Stimulated activated CD8-positive, alpha-beta memory T cell treated with anti-CD3 and anti-CD28 coated beads, Interleukin-2, amount 100 ng/mL, for 1 hour (primary cell): ENCODE measurements around the gene LCN10.
"Not testable (repeated sequence)": the region's sequence is repeated elsewhere in the genome, so short reads cannot be mapped to it uniquely, and the experiment has no call there.

Experiments
- DNase-seq, 2 donors: peaks; one replicate each; pipeline ENCODE4 v3.0.0-alpha.2; 2020; ENCODE audit warnings: low read depth in 2 of 2

Gene LCN10

DNA sequence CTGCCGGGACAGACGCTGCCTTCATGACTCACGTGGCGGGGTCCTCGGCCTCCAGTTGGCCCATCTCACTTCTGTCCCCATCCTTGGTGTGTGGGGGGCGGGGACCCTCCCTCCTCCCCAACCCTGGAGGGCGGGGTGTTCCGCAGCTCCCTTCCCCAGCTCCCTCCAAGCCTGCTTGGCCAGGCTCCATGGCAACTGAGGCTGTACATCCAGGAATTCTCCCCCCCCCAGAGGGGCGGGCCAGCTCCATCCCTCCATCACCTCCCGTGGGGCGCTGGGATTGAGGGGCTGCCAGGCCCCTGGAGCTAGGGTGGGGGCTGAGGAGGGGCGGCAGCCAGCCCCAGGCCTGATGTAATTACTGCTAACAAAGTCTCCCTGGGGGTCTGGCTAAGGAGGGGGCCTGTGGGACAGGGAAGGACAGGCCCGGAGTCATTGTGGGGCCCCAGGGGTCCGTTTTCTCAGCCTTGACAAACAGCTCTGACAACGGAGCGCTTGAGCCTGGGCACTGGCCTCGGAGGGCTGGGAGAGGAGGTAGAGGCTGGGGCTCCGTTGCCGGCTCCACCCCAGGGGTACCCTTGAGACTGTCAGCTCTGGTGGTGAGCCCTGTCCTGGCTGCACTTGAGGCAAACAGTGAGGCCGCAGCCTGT is 22.4 kb downstream of the LCN10 start:
- no peak for DNase-seq

DNA sequence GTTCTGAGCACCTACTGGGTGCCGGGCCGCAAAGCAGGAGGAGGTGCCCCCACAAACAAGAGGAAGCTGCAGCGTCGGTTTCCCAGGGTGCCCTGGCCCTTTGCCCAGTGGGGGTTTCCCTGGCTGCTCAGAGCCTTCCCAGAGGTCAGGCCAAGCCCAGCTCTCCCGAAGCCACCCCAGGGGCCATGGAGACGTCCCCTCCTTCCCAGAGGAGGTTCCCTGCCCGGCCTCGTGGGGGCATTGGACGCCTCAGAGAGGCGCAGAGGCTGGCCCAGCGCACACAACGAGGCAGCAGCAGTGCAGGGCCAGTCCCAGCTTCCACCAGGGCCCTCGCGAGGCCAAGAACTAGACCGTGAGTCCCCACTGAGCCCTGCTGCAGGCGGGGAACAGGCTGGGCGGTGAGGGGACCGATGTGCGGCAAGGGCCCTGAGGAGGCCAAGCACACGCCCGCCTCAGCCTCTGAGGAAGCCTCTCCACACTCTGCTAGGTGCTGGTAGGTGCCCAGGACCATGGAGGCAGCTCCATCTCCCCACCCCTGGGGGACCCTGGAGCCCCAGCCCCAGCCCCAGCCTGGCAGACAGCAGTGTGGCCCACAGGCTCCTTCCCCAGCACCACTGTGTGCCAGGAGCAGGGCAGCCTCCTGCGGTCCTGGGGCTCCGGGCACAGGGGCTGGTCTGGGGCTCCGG is 23.4 kb downstream of the LCN10 start:
- no peak for DNase-seq

DNA sequence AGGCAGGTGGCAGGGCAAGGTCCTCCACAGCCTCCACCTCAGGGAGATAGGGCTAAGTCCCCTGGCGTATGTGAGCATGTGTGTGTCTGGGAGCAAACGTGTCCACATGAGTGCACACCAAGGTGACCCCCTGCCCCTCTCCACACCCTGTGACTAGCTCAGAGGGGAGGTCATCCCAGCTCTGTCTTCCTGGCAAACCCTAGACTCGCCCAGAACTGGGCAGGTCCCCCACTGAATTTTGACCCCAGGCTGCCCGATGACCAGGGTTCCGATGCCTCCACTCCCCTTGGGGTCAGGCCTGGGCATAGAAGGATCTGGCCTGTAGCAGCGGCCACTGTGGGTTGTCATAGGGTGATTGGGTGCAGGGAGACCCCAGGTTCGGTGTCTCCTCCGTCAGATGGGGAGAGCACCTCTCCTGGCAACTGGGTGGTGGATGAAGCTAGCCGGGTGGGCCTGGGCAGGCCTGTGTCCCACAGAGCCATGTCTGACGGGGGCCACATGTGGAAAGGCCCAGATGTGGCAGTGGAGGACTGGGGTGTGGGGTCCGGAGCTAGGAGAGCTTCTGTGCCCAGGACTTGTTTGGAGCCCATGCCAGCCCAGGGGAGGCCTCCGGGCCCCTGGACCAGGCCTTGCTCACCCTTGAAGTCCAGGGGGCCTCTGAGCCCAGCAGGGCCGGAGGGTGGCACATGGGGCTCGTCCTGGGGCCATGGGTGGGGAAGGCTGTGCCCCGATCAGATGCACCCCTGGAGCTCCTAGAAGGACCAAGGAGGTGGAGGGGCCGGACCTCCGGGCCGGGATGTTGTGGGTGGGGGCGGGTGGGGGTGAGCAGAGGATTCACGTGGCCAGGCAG is 24.2 kb downstream of the LCN10 start:
- DNase-seq: no peak

DNA sequence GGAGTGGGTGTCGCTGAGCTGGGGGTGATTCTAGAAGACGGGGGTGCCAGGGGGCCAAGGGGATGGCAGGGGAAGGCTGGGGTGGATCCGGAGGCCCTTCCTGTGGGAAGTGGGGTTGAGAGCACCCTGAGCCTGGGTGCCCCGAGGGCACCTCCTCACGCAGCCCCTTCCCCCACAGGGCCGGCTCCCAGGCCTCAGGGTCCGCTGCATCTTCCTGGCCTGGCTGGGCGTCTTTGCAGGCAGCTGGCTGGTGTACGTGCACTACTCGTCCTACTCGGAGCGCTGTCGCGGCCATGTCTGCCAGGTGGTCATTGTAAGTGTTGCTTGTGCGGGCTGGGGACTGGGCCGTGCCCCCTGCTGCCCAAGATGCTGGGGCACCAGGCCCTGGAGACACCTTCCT is 25.3 kb downstream of the LCN10 start:
- no peak for DNase-seq

GRCh38 chr9:136714893-136715274 is 27.9 kb downstream of the LCN10 start:
- no peak for DNase-seq

DNA sequence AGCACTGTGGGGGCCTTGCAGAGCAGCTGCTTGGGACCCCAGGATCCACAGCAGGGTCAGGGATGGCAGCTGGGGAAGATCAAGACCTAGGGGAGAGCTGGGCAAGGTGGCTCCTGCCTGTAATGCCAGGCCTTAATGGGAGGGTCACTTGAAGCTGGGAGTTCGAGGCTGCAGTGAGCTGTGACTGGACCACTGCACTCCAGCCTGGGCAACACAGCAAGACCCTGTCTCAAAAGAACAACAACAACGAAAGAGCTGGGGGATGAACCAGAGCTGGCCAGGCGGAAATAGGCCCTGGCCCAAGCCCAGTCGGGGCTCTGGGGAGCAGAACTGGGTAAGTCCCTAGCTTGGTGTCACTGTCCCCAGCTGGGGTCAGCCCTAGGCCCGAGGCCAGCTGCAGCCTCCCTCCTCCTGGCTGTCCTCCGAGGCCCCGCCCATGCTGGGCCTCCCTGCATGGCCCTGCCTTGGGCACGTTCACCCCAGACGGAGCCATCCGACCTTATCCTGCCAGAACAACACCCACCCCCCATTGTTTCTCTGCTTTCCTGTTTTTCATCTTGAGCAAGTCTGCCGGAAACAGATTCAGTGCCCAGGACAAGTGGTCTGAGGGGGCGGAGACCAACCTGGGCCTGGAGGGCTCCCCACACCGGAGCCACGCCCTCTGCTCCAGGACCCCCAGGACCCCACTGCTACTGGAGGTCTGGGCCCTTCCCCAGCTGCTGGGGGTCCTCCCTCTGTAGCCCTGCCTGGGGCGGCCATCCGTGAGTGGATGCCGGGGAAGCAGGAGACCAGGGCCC is 28.4 kb downstream of the LCN10 start:
- no peak for DNase-seq

DNA sequence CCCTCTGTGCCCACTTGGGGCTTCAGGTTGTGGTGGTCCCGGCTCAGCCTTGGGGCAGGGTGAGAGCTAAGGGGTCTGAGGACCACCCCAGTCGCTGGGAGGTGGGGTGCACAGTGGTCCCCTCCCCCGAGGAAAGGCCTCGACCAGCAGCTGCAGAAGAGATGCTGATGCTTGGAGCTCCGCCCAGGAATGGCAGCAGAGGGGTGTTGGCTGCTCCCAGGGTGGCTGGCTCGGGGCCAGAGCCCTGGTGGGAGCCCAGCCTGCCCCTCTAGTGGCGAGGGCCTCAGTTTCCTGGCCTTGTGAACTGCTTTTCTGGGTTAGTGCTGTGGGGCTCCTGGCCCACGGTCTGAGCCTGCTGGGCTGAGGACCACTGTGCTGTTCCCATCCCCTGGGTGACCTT is 29.2 kb downstream of the LCN10 start:
- no peak for DNase-seq

- no peak for DNase-seq
Observed at GRCh38 chr9:136712690-136713544, 29.8 kb downstream of the LCN10 start.

- no peak for DNase-seq
Observed at GRCh38 chr9:136711751-136712689, 30.7 kb downstream of the LCN10 start, which contains the start of gene DIPK1B. Gene DIPK1B, plus strand, starts transcription at chr9:136712572. Its CDS starts 94 bp downstream, at chr9:136712666.

- not testable (repeated sequence) for DNase-seq
Observed at GRCh38 chr9:136711219-136711648, 31.5 kb downstream of the LCN10 start.

DNA sequence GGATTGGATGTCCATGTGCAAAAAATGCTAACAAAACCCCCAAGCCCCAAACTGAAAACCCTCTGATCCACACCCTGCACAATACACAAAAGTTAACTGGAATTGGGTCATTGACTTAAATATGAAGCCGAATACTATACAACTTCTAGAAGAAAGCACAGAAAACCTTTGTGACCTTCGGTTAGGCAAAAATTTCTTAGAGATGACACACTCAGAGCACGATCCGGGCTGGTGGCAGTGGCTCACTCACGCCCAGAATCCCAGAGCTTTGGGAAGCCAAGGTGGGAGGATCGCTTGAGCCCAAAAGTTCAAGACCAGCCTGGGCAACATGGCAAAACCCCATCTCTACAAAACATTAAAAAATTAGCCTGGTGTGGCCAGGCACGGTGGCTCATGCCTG is 32.2 kb downstream of the LCN10 start:
- no peak for DNase-seq

DNA sequence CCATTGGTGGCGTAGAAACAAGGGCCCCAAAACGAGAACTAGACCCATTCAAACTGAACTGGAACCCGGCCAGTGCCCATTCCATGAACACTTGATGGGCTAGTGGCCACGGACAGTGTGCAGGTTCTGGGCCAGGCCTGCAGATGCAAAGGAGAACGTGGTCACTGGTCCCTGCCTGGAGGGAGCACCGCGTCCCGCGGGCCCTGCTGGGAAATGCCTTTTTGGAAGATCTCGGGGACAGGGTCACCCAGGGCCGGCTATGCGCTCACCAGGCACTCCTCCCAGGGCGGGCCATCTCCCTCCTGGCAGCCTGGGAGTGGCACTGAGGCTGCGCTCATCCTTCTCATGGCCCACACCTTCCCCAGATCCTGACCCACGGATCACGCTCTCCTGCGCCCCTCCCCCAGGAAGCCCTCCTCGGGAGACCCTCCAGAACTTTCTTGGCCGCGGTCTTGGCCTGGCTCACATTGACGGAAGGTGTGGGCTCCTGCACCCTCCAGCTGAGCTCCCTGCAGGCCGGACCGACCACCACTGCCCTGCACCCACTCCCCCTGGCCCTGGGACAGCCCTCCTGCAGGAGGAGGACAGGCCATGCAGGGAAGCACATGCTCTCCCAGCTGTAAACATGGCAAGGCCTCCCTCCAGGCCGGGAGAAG is 33.2 kb downstream of the LCN10 start:
- no peak for DNase-seq

DNA sequence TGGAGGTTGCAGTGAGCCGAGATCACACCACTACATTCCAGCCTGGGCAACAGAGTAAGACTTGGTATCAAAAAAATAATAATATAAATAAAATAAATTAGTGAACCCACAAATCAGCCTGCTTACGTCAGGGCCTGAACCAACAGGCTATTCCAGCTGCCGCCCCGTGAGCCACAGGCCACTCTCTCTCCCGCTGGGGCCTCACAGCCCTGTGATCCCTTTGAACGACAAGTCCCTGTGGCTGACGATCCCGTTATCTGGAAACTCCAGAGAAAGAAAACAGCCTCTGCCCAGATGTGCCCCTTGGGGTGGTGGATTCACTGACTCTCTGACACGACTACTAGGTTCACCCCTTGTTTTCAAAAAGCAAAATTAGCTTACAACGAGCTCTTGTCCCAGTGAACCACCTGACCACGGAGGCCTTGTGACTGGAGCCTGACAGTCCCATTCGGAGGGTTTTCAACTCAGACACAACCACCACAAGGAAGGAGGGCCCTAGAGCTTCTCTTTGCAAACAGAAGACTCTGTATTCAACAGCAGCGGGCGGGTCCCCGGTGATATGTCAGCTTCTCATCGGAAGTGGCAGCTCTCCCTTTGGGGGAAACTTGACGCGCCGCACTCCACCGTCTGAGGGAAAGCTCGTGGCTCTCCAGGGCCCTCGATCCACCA is 34.8 kb downstream of the LCN10 start:
- no peak for DNase-seq

DNA sequence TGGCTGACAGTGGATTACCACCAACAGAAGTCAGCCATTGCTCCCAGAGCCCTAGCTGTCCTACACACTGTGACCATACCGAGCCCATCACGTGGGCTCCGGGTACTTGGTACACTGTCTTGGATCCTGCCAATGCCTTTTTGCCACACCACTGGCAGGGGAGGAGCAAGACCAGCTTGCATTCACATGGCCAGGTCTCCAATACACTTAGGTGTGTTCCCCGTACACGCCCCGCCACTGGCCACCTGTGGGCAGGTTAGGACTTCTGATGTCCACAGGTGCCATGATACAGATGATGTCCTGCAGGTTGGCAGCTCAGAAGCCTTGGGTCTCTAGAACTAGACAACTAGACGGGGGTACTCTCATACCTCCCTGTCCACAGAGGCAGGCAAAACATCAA is 35.7 kb downstream of the LCN10 start:
- no peak for DNase-seq

- no peak for DNase-seq
Observed at GRCh38 chr9:136705564-136705963, 37.2 kb downstream of the LCN10 start.

GRCh38 chr9:136704741-136705140 is 38.0 kb downstream of the LCN10 start:
- DNase-seq: not testable (repeated sequence)

DNA sequence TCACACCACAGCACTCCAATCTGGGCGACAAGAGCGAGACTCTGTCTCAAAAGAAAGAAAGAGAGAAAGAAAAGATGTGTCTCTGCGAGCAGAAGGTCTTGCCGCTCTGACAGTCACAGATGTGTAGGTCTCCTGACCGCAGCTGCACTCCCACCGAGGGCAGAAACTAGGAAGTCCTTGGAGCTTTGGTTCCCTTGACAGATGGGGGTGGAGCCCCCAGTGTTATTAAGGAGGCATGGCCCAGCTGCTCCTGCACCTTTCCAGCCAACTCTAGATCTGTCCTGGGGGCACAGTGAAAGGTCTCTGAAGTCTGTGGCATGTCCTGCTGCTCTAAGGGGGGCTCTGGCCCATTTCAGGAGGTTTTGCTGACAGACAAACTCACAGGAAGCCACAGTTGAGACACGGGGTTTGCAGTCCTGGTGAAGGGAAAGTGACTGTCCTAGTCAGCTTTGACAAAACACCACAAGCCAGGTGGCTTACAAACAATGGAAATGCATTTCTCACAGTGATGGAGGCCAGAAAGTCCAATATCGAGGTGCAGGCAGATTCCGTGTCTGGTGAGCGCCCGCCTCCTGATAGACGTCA is 39.4 kb downstream of the LCN10 start:
- DNase-seq: no peak

DNA sequence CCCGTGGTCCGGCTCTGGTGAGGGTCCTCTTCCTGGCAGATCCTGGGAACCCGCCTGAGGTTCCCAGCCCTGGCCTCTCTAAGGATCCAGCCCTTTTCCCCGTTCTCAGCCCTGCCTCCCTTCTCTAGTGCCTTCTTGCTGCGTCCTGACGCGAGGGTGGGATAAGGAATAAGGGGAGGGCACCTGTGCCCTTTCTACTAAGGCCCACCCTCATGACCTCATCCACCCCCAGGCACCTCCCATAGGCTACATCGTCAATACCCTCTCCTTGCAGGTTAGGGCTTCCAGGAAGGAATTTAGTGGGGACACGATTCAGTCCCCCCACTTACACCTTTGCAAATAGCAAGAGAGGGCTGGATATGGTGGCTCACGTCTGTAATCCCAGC is 41.1 kb downstream of the LCN10 start:
- no peak for DNase-seq
